NCI-H146 treated with DMSO at 0.1 percent for 48 hours (cell line): ENCODE results near the gene OSBPL10.
"Not testable (repeated sequence)": the region's sequence is repeated elsewhere in the genome, so short reads cannot be mapped to it uniquely, and the experiment has no call there.

Source experiments
- DNase-seq: peaks from one replicate; lab custom pipeline; 2025; ENCODE audit not compliant: unreplicated experiment; lab: John Stamatoyannopoulos, UW

Gene OSBPL10

GRCh38 chr3:31981206-31982181 lies at the start of gene OSBPL10, which contains the start of gene ZNF860:
Gene OSBPL10 (minus strand): TSS chr3:31981262. CDS start chr3:31981179, 83 bp downstream.
Gene ZNF860 (plus strand): TSS chr3:31981750. CDS start chr3:31989080, 7,330 bp downstream.
- DNase-seq: peak; percentile 74

- no peak for DNase-seq
Measured at GRCh38 chr3:32026593-32026992, 45.5 kb upstream of the OSBPL10 start.

GRCh38 chr3:32022947-32023346 lies 41.9 kb upstream of the OSBPL10 start:
- DNase-seq: no peak

GRCh38 chr3:32021748-32022147 lies 40.7 kb upstream of the OSBPL10 start:
- DNase-seq: no peak

- DNase-seq: no peak
Measured at GRCh38 chr3:32021155-32021554, 40.1 kb upstream of the OSBPL10 start.

- peak; percentile 17 for DNase-seq
Measured at GRCh38 chr3:32018757-32019564, 37.9 kb upstream of the OSBPL10 start.

GRCh38 chr3:32017286-32017685 lies 36.2 kb upstream of the OSBPL10 start:
- DNase-seq: no peak

GRCh38 chr3:32015638-32016037 lies 34.6 kb upstream of the OSBPL10 start:
- not testable (repeated sequence) for DNase-seq

- not testable (repeated sequence) for DNase-seq
Measured at GRCh38 chr3:32010699-32011098, 29.6 kb upstream of the OSBPL10 start.

- DNase-seq: no peak
Measured at GRCh38 chr3:32009957-32010356, 28.9 kb upstream of the OSBPL10 start.

- no peak for DNase-seq
Measured at GRCh38 chr3:32009101-32009500, 28.0 kb upstream of the OSBPL10 start.

GRCh38 chr3:32004113-32004765 lies 23.2 kb upstream of the OSBPL10 start:
- peak; percentile 61 for DNase-seq

- DNase-seq: no peak
Measured at GRCh38 chr3:32003380-32003779, 22.3 kb upstream of the OSBPL10 start.

GRCh38 chr3:32002561-32003368 lies 21.7 kb upstream of the OSBPL10 start:
- no peak for DNase-seq

GRCh38 chr3:32000877-32001276 lies 19.8 kb upstream of the OSBPL10 start:
- DNase-seq: no peak

GRCh38 chr3:31999907-32000439 lies 18.9 kb upstream of the OSBPL10 start:
- no peak for DNase-seq

GRCh38 chr3:31997500-31997899 lies 16.4 kb upstream of the OSBPL10 start:
- no peak for DNase-seq

- no peak for DNase-seq
Measured at GRCh38 chr3:31996195-31996594, 15.1 kb upstream of the OSBPL10 start.

GRCh38 chr3:31995026-31995425 lies 14.0 kb upstream of the OSBPL10 start:
- DNase-seq: not testable (repeated sequence)

GRCh38 chr3:31993843-31994242 lies 12.8 kb upstream of the OSBPL10 start:
- DNase-seq: no peak
